Right lobe of liver (tissue), 6 donors: ENCODE data around the gene ZFP36L1. TPM values are rescaled to one million over a fixed set of nuclear protein-coding genes. Genes with fewer than 3 reads are reported as not detected.

ENCODE experiments used
- ATAC-seq, 4 donors: fragments of 200-7000 bp; cut with Tn5 transposase; one replicate each; pipeline ENCODE4 v1.9.1; 2020; ENCODE audit warnings: mild to moderate bottlenecking in 4 of 4, moderate library complexity in 4 of 4
- DNase-seq, 3 donors: peaks; one replicate each; pipeline ENCODE4 v3.0.0-alpha.2; 2020
- H3K27ac ChIP-seq, 3 donors: fragments of 200-600 bp; one replicate each; pipeline ENCODE4 v1.8.0; 2022
- H3K27me3 ChIP-seq, 2 donors: fragments of 200-600 bp; one replicate each; pipeline ENCODE4 v1.8.0; 2022
- H3K36me3 ChIP-seq, 4 donors: fragments of 200-600 bp; sonication (generic) in 1 of 4; one replicate each; pipeline versions ENCODE4 v1.5.1 to v1.8.0; 2017 to 2022; ENCODE audit warnings: control low read depth in 1 of 4
- H3K4me1 ChIP-seq, 4 donors: fragments of 200-600 bp; sonication (generic) in 1 of 4; one replicate each; pipeline versions ENCODE4 v1.5.1 to v1.8.0; 2017 to 2022; ENCODE audit warnings: control low read depth in 1 of 4
- H3K4me3 ChIP-seq, 3 donors: fragments of 200-600 bp; one replicate each; pipeline ENCODE4 v1.8.0; 2022
- H3K9me3 ChIP-seq, 4 donors: fragments of 200-600 bp; sonication (generic) in 1 of 4; one replicate each; pipeline versions ENCODE4 v1.5.1 to v1.8.0; 2017 to 2022; ENCODE audit warnings: control low read depth in 1 of 4
- CTCF ChIP-seq, 4 donors: fragments of 200-600 bp in 3 of 4; fragments of 450-650 bp in 1 of 4; IDR thresholded peaks; one replicate each; pipeline versions ENCODE4 v1.5.1 to v1.8.0; 2016 to 2022; ENCODE audit warnings: antibody characterized with exemption in 4 of 4, mild to moderate bottlenecking in 2 of 4
- POLR2A ChIP-seq: fragments of 450-650 bp; IDR thresholded peaks from one replicate; pipeline ENCODE4 v1.6.1; 2017; ENCODE audit warnings: antibody characterized with exemption, mild to moderate bottlenecking
- WGBS: methylation state at CpG from one replicate; pipeline ENCODE4 v1.1.6; 2018; ENCODE audit warnings: low coverage, low lambda C conversion rate; ENCODE audit not compliant: insufficient coverage; ENCODE audit errors: missing lambda C conversion rate; 5-methylcytosine and 5-hydroxymethylcytosine counted together
- intact Hi-C, 2 donors: fragments of 100-400 bp; cut with DNase I; formaldehyde crosslinking; loops; one replicate each; pipeline versions ENCODE4 v1.11.2 to v1.14.1; 2022
- total RNA-seq, 6 experiments: library from RNA; depleted of rRNA in 2 of 6; stranded (reverse); fragments of >200 nt in 2 of 6; fragmentation: NEBNext Ultra II Directional in 3 of 6; extraction: Animal tissue kit (Norgen Biotek cat#: 25700) in 3 of 6; gene quantifications; one replicate each; pipeline versions ENCODE4 v1.1.0 to v1.2.4, GENCODE V29; 2016 to 2023
- donor health status: DM: no; HTN: yes; CAD: no.
- donor health status: DM: no; HTN: no; CAD: no.
- donor health status: DM: no; HTN: no; CAD: no.
- donor health status: DM: no; HTN: yes; CAD: no.
- donor health status: DM: no; HTN: yes; CAD: no.

ZFP36L1 gene
- total RNA-seq, 6 experiments from 2014 or later = 109 to 298 (median 218) TPM

GRCh38 chr14:68794130-68794850 is 1.4 kb upstream of the ZFP36L1 start:
- no peaks in the 10 kb centered on the region for H3K9me3 ChIP-seq
- peak overlapping the region; percentile 100 for H3K27ac ChIP-seq
- ATAC-seq (peak; percentile 18 to 44 (median 34)), DNase-seq (peak; percentile 90 to 92 (median 91))
- intact Hi-C loops = no loop called here
- peak overlapping the region; percentile 90 to 95 (median 93) for H3K4me3 ChIP-seq
- H3K36me3 ChIP-seq = peaks cover 0 to 30% (median 13%) of the 10 kb centered on the region in 4 donors
- no peaks in the 10 kb centered on the region for H3K27me3 ChIP-seq
- TF ChIP-seq CTCF (IDR thresholded peaks at IDR 0.05) (no peak), POLR2A (peak; percentile 82)
- H3K4me1 ChIP-seq = peaks cover 0 to 6% (median 3%) of the 10 kb centered on the region in 4 donors
- WGBS = 1% methylated on average over 23 of the region's 41 CpGs

GRCh38 chr14:68793734-68794129 is 865 bp upstream of the ZFP36L1 start:
- intact Hi-C loops = no loop called here
- peak in 1 of 3 donors; percentile 64 for DNase-seq
- peak overlapping the region; percentile 90 to 95 (median 93) for H3K4me3 ChIP-seq
- peak in 1 of 4 donors; percentile 1 for ATAC-seq
- peaks cover 0 to 36% (median 18%) of the 10 kb centered on the region in 4 donors for H3K36me3 ChIP-seq
- H3K9me3 ChIP-seq = no peaks in the 10 kb centered on the region
- H3K27ac ChIP-seq = peak overlapping the region; percentile 100
- TF ChIP-seq POLR2A (peak; percentile 42), CTCF (IDR thresholded peaks at IDR 0.05) (no peak)
- WGBS = under 1% methylated on average over 29 of the region's 33 CpGs
- H3K27me3 ChIP-seq = no peaks in the 10 kb centered on the region
- H3K4me1 ChIP-seq = peaks cover 0 to 6% (median 3%) of the 10 kb centered on the region in 4 donors

- ATAC-seq (no peak), DNase-seq (no peak)
- Histone ChIP-seq H3K9me3 (no peaks in the 10 kb centered on the region), H3K27me3 (no peaks in the 10 kb centered on the region), H3K4me3 (peak overlapping the region; percentile 90 to 95 (median 93)), H3K36me3 (peaks cover 0 to 47% (median 22%) of the 10 kb centered on the region in 4 donors), H3K4me1 (peaks cover 0 to 16% (median 3%) of the 10 kb centered on the region in 4 donors), H3K27ac (peak overlapping the region; percentile 97 to 100 (median 100))
- intact Hi-C loops = no loop called here
- WGBS = 0% methylated on average over 12 of the region's 13 CpGs
- TF ChIP-seq CTCF (IDR thresholded peaks at IDR 0.05) (no peak), POLR2A (no peak)
Observed at GRCh38 chr14:68792678-68792978, 239 bp downstream of the ZFP36L1 start.

- H3K27ac ChIP-seq = peak overlapping the region; percentile 97 to 100 (median 100)
- DNase-seq = peak in 1 of 3 donors; percentile 68
- peaks cover 0 to 52% (median 22%) of the 10 kb centered on the region in 4 donors for H3K36me3 ChIP-seq
- WGBS = under 1% methylated on average over 33 of the region's 33 CpGs
- H3K9me3 ChIP-seq = no peaks in the 10 kb centered on the region
- TF ChIP-seq POLR2A = no peak
- intact Hi-C loops = no loop called here
- no peak for ATAC-seq
- H3K4me1 ChIP-seq = peaks cover 0 to 21% (median 3%) of the 10 kb centered on the region in 4 donors
- H3K4me3 ChIP-seq = peak overlapping the region; percentile 90 to 95 (median 93)
- no peaks in the 10 kb centered on the region for H3K27me3 ChIP-seq
Observed at GRCh38 chr14:68791902-68792677, 777 bp downstream of the ZFP36L1 start.
